Activated naive CD8-positive, alpha-beta T cell treated with anti-CD3 and anti-CD28 coated beads, Interleukin-2, amount 10 ng/mL, durations not matched to agents 7 days and 5 days (primary cell): ENCODE results near the gene ARL8B. TPM values are rescaled to one million over a fixed set of nuclear protein-coding genes. Genes with fewer than 3 reads are reported as not detected.
"Not testable (repeated sequence)": the region's sequence is repeated elsewhere in the genome, so short reads cannot be mapped to it uniquely, and the experiment has no call there.

Experiments
- ATAC-seq: fragments of 150-1000 bp; cut with Tn5 transposase; one replicate; pipeline ENCODE4 v1.10.0; 2021; ENCODE audit warnings: low read depth, moderate library complexity
- POLR2A ChIA-PET: fragments of 350-600 bp; sonication (Branson Sonifier 250); formaldehyde crosslinking; loops from one replicate; lab custom pipeline; 2021; ENCODE audit warnings: antibody characterized with exemption; lab: Charles Lee
- DNase-seq: peaks from one replicate; pipeline ENCODE4 v3.0.0; 2021
- H3K27ac Mint-ChIP-seq: one replicate; pipeline ENCODE4 v1.8.0; 2022; ENCODE audit warnings: mild to moderate bottlenecking, mixed read lengths
- H3K27me3 Mint-ChIP-seq: one replicate; pipeline ENCODE4 v1.8.0; 2022; ENCODE audit warnings: mild to moderate bottlenecking, moderate library complexity, mixed read lengths
- H3K36me3 Mint-ChIP-seq: one replicate; pipeline ENCODE4 v1.8.0; 2021; ENCODE audit warnings: mild to moderate bottlenecking, mixed read lengths
- H3K4me1 Mint-ChIP-seq: one replicate; pipeline ENCODE4 v1.8.0; 2021; ENCODE audit warnings: mixed read lengths
- H3K4me3 Mint-ChIP-seq: one replicate; pipeline ENCODE4 v1.8.0; 2022; ENCODE audit warnings: mild to moderate bottlenecking, moderate library complexity, mixed read lengths
- H3K9me3 Mint-ChIP-seq: one replicate; pipeline ENCODE4 v1.8.0; 2021; ENCODE audit warnings: mixed read lengths
- total RNA-seq, 2 experiments: library from RNA; stranded (reverse); gene quantifications; one replicate each; pipeline ENCODE4 v1.2.3, GENCODE V29; 2021

Gene ARL8B
- total RNA-seq = 10 to 100 TPM; 43.3 to 43.9 TPM

- ATAC-seq = peak; percentile 97
- H3K4me1 Mint-ChIP-seq = peaks cover 20% of the 10 kb centered on the region
- no peaks in the 10 kb centered on the region for H3K36me3 Mint-ChIP-seq
- POLR2A ChIA-PET = interaction anchor here (0.6 to 2.1 kb wide), 6 partner anchors 12 to 628 kb away, joined by 3 to 8 read pairs (median 6); partner anchors contain the start of gene EDEM1
- peak within 1 kb of the TSS; percentile 96 for H3K4me3 Mint-ChIP-seq
- H3K9me3 Mint-ChIP-seq = no peaks in the 10 kb centered on the region
- DNase-seq = peak; percentile 96
- peak within 1 kb of the TSS; percentile 93 for H3K27ac Mint-ChIP-seq
- H3K27me3 Mint-ChIP-seq = no peaks in the 10 kb centered on the region
Observed at GRCh38 chr3:5122030-5122740, at the start of gene ARL8B. ARL8B (plus strand) TSS chr3:5122292; CDS start chr3:5122466, 174 bp downstream.

- Mint-ChIP-seq H3K27ac (no peak overlapping the region), H3K27me3 (peaks cover 41% of the 10 kb centered on the region), H3K4me1 (no peaks in the 10 kb centered on the region), H3K9me3 (no peaks in the 10 kb centered on the region), H3K36me3 (no peaks in the 10 kb centered on the region), H3K4me3 (no peak overlapping the region)
- ATAC-seq = no peak
- POLR2A ChIA-PET = no interaction called here
- no peak for DNase-seq
Observed at GRCh38 chr3:5073374-5074085, 48.6 kb upstream of the ARL8B start.

GRCh38 chr3:5078151-5078550, 43.9 kb upstream of the ARL8B start:
- Mint-ChIP-seq H3K9me3 (no peaks in the 10 kb centered on the region), H3K27me3 (peaks cover 33% of the 10 kb centered on the region), H3K36me3 (no peaks in the 10 kb centered on the region), H3K4me1 (no peaks in the 10 kb centered on the region), H3K27ac (no peak overlapping the region), H3K4me3 (no peak overlapping the region)
- DNase-seq (no peak), ATAC-seq (no peak)
- POLR2A ChIA-PET = no interaction called here

- Mint-ChIP-seq H3K36me3 (no peaks in the 10 kb centered on the region), H3K9me3 (no peaks in the 10 kb centered on the region), H3K27ac (no peak overlapping the region), H3K4me1 (no peaks in the 10 kb centered on the region), H3K4me3 (no peak overlapping the region), H3K27me3 (peaks cover 23% of the 10 kb centered on the region)
- no peak for ATAC-seq
- POLR2A ChIA-PET = no interaction called here
- no peak for DNase-seq
Observed at GRCh38 chr3:5079761-5080160, 42.3 kb upstream of the ARL8B start.

GRCh38 chr3:5080779-5081550, 41.1 kb upstream of the ARL8B start:
- no peak overlapping the region for H3K4me3 Mint-ChIP-seq
- ATAC-seq (no peak), DNase-seq (no peak)
- peaks cover 22% of the 10 kb centered on the region for H3K27me3 Mint-ChIP-seq
- H3K36me3 Mint-ChIP-seq = no peaks in the 10 kb centered on the region
- no peak overlapping the region for H3K27ac Mint-ChIP-seq
- POLR2A ChIA-PET = no interaction called here
- H3K4me1 Mint-ChIP-seq = no peaks in the 10 kb centered on the region
- no peaks in the 10 kb centered on the region for H3K9me3 Mint-ChIP-seq

- DNase-seq, POLR2A ChIA-PET, H3K36me3 Mint-ChIP-seq, ATAC-seq, H3K9me3 Mint-ChIP-seq, H3K27ac Mint-ChIP-seq, H3K4me3 Mint-ChIP-seq, H3K4me1 Mint-ChIP-seq: not testable (repeated sequence)
- H3K27me3 Mint-ChIP-seq = peaks cover 21% of the 10 kb centered on the region
Observed at GRCh38 chr3:5081973-5082788, 39.9 kb upstream of the ARL8B start.

- POLR2A ChIA-PET = interaction anchor here (0.5 kb wide), 1 partner anchor 343 kb away, joined by 3 read pairs; no protein-coding TSS in a partner anchor
Observed at GRCh38 chr3:5082789-5083115, 39.3 kb upstream of the ARL8B start.

GRCh38 chr3:5084224-5084623, 37.9 kb upstream of the ARL8B start:
- Mint-ChIP-seq H3K4me1 (no peaks in the 10 kb centered on the region), H3K27me3 (peaks cover 20% of the 10 kb centered on the region)

More at GRCh38 chr3:5082789-5083115, 39.3 kb upstream of the ARL8B start:
- Mint-ChIP-seq H3K27ac (no peak overlapping the region), H3K4me1 (no peaks in the 10 kb centered on the region), H3K36me3 (no peaks in the 10 kb centered on the region), H3K9me3 (no peaks in the 10 kb centered on the region), H3K27me3 (peaks cover 18% of the 10 kb centered on the region), H3K4me3 (no peak overlapping the region)
- DNase-seq (no peak), ATAC-seq (no peak)

GRCh38 chr3:5086708-5087107, 35.4 kb upstream of the ARL8B start:
- Mint-ChIP-seq H3K4me3 (no peak overlapping the region), H3K27ac (no peak overlapping the region), H3K4me1 (no peaks in the 10 kb centered on the region), H3K9me3 (no peaks in the 10 kb centered on the region), H3K36me3 (no peaks in the 10 kb centered on the region), H3K27me3 (peaks cover 17% of the 10 kb centered on the region)
- POLR2A ChIA-PET = interaction anchor here (1.4 kb wide), 1 partner anchor 36 kb away, joined by 3 read pairs; no protein-coding TSS in a partner anchor
- DNase-seq (no peak), ATAC-seq (no peak)

More at GRCh38 chr3:5084224-5084623, 37.9 kb upstream of the ARL8B start:
- no peak overlapping the region for H3K4me3 Mint-ChIP-seq
- no peak for ATAC-seq
- H3K36me3 Mint-ChIP-seq = no peaks in the 10 kb centered on the region
- no peak for DNase-seq
- H3K9me3 Mint-ChIP-seq = no peaks in the 10 kb centered on the region
- POLR2A ChIA-PET = no interaction called here
- no peak overlapping the region for H3K27ac Mint-ChIP-seq

GRCh38 chr3:5087209-5087608, 34.9 kb upstream of the ARL8B start:
- Mint-ChIP-seq H3K4me1 (no peaks in the 10 kb centered on the region), H3K4me3 (no peak overlapping the region), H3K9me3 (no peaks in the 10 kb centered on the region), H3K27ac (no peak overlapping the region), H3K36me3 (no peaks in the 10 kb centered on the region), H3K27me3 (peaks cover 16% of the 10 kb centered on the region)
- DNase-seq (no peak), ATAC-seq (no peak)
- POLR2A ChIA-PET = interaction anchor here (1.4 kb wide), 1 partner anchor 35 kb away, joined by 3 read pairs; no protein-coding TSS in a partner anchor

- POLR2A ChIA-PET = no interaction called here
- H3K9me3 Mint-ChIP-seq = no peaks in the 10 kb centered on the region
- H3K27ac Mint-ChIP-seq = no peak overlapping the region
- no peak for ATAC-seq
- H3K36me3 Mint-ChIP-seq = no peaks in the 10 kb centered on the region
- no peak for DNase-seq
- H3K27me3 Mint-ChIP-seq = peaks cover 28% of the 10 kb centered on the region
- no peaks in the 10 kb centered on the region for H3K4me1 Mint-ChIP-seq
- H3K4me3 Mint-ChIP-seq = no peak overlapping the region
Observed at GRCh38 chr3:5090197-5090596, 31.9 kb upstream of the ARL8B start.

GRCh38 chr3:5092018-5092417, 30.1 kb upstream of the ARL8B start:
- Mint-ChIP-seq H3K27ac (no peak overlapping the region), H3K4me3 (no peak overlapping the region), H3K4me1 (peaks cover 2% of the 10 kb centered on the region), H3K9me3 (no peaks in the 10 kb centered on the region), H3K36me3 (no peaks in the 10 kb centered on the region), H3K27me3 (peaks cover 39% of the 10 kb centered on the region)
- no peak for ATAC-seq
- DNase-seq = no peak
- POLR2A ChIA-PET = interaction anchor here (0.6 kb wide), 1 partner anchor 10 kb away, joined by 3 read pairs; no protein-coding TSS in a partner anchor
